Keratinocyte (primary cell): ENCODE measurements around the gene HTR2C.

Source experiments
- CTCF ChIP-seq, 3 experiments: IDR thresholded peaks in 1 of 3; conservative IDR thresholded peaks in 1 of 3; optimal IDR thresholded peaks in 1 of 3; 2 replicates in 2 of 3; 3 replicates in 1 of 3; pipeline versions ENCODE3 to v1.5.1; 2011; ENCODE audit warnings: low read length in 3 of 3, mild to moderate bottlenecking in 3 of 3, moderate library complexity in 2 of 3, control low read depth in 1 of 3, inconsistent platforms in 1 of 3; ENCODE audit not compliant: insufficient read depth in 2 of 3; ENCODE audit errors: extremely low read depth in 1 of 3
- EZH2 ChIP-seq: IDR thresholded peaks from one replicate; pipeline ENCODE4 v1.6.1; 2012; ENCODE audit warnings: inconsistent platforms, mild to moderate bottlenecking, low read length, moderate library complexity

DNA sequence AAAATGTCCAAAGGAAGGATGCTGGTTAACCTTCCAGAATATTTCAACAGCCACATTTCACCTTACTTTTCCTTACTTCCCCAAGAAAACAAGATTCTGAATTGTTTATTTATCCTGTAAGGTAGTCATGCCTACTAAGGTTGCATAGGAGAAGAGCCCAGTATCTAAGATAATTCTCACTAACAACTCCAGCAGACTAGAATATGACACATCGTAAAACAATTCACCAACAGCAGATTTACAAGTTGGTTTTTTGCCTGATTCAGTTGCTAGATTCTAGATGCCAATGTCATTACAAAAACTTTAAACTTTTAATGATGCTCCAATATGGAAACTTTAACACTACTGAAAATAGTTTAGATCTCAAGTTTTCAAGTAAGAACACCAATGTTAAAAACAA, 257.2 kb downstream of the HTR2C start:
- TF ChIP-seq CTCF (optimal IDR thresholded peaks at IDR 0.05 in 1 of 3, IDR thresholded peaks at IDR 0.05 in 1 of 3, conservative IDR thresholded peaks at IDR 0.05 in 1 of 3; ENCODE audit: extremely low read depth in 1 of 3, insufficient read depth in 2 of 3, low read length in 3 of 3) (no peak), EZH2 (no peak)
